Measurements from ENCODE around the gene DSCAML1.

Gene DSCAML1

DNA sequence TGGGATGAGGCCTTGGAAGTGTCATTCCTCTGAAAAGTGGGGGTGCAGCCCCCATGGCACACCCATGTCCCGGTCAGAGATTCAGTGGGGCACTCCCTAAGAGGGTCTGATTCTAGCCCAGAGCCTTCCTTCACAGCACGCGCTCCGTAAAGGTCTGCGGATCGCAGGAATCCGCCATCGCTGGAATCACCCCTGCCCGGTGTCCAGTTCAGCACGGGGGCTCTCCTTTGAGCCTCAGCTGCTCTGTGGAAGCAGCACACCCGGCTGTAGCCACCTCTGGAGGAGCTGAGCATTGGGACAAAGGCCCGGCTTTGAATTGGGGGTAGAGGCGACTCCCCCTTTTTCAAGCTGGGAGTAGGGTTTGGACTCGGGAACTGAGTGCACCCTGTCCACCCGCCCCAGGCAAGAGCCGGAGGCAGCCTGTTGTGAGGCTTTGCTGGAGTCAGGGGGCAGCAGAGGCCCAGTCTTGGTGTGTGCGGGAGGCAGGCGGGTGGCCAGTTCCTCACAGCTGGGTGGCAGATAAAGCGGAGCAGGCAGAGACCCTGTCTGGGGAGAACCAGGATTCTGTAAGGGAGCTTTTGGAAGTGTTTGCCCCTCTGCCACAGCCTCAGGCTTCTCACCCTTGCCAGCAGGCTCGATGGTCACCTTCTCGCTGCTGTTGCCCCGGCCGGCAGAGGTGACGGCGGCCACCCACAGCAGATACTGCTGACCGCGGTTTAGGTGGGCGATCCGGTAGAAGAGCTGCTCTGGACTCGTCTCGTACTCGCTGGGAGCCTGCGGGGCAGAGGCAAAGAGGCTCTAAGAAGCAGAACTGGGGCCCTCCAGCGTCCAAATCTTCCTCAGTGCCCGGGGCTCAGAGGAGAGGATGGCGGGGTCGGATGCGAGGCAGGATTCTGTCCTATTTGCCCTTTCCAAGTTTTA lies 353.5 kb downstream of the DSCAML1 start:
- Mint-ChIP-seq H3K4me1 (ENCODE audit: low read depth) (no peaks in the 10 kb centered on the region), H3K27ac (no peak overlapping the region), H3K36me3 (ENCODE audit: low read depth) (no peaks in the 10 kb centered on the region), H3K4me3 (no peak overlapping the region), H3K27me3 (ENCODE audit: low read depth) (peaks cover 16% of the 10 kb centered on the region), H3K9me3 (no peaks in the 10 kb centered on the region)
- no peak for DNase-seq (ENCODE audit: low spot score)

GRCh38 chr11:117442869-117443239 lies 354.2 kb downstream of the DSCAML1 start:
- H3K27ac Mint-ChIP-seq: no peak overlapping the region
- DNase-seq (ENCODE audit: low spot score): no peak
- H3K9me3 Mint-ChIP-seq: no peaks in the 10 kb centered on the region
- H3K36me3 Mint-ChIP-seq (ENCODE audit: low read depth): no peaks in the 10 kb centered on the region
- H3K27me3 Mint-ChIP-seq (ENCODE audit: low read depth): peaks cover 16% of the 10 kb centered on the region
- no peaks in the 10 kb centered on the region for H3K4me1 Mint-ChIP-seq (ENCODE audit: low read depth)
- H3K4me3 Mint-ChIP-seq: no peak overlapping the region

GRCh38 chr11:117442049-117442868 lies 354.8 kb downstream of the DSCAML1 start:
- no peak for DNase-seq (ENCODE audit: low spot score)
- Mint-ChIP-seq H3K27me3 (ENCODE audit: low read depth) (peaks cover 16% of the 10 kb centered on the region), H3K9me3 (no peaks in the 10 kb centered on the region), H3K36me3 (ENCODE audit: low read depth) (no peaks in the 10 kb centered on the region), H3K4me3 (no peak overlapping the region), H3K4me1 (ENCODE audit: low read depth) (no peaks in the 10 kb centered on the region), H3K27ac (no peak overlapping the region)

GRCh38 chr11:117441146-117441975 lies 355.7 kb downstream of the DSCAML1 start:
- Mint-ChIP-seq H3K27me3 (ENCODE audit: low read depth) (peaks cover 17% of the 10 kb centered on the region), H3K36me3 (ENCODE audit: low read depth) (no peaks in the 10 kb centered on the region), H3K4me3 (no peak overlapping the region), H3K9me3 (no peaks in the 10 kb centered on the region), H3K27ac (no peak overlapping the region), H3K4me1 (ENCODE audit: low read depth) (no peaks in the 10 kb centered on the region)
- DNase-seq (ENCODE audit: low spot score): no peak

DNA sequence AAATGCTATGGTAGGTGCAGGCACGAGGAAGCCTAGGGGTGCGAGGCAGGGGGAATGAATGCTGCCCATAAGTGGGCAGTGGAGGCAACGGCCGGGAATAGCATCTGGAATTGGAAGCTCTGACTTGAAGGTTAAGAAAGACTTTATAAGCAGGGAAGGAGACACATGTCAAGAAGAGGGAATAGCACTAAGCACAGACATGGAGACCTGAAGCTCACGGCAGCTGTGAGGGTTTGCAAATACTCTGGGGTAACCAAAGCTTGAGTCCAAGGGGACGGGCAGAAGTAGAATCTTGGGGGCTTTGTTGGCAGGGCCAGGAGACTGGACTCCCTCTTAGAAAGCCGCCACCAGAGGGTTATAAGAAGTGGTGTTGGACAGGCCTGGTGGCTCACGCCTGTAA lies 356.8 kb downstream of the DSCAML1 start:
- H3K4me1 Mint-ChIP-seq (ENCODE audit: low read depth): no peaks in the 10 kb centered on the region
- peaks cover 18% of the 10 kb centered on the region for H3K27me3 Mint-ChIP-seq (ENCODE audit: low read depth)
- no peak for DNase-seq (ENCODE audit: low spot score)
- H3K9me3 Mint-ChIP-seq: no peaks in the 10 kb centered on the region
- H3K27ac Mint-ChIP-seq: no peak overlapping the region
- no peaks in the 10 kb centered on the region for H3K36me3 Mint-ChIP-seq (ENCODE audit: low read depth)
- H3K4me3 Mint-ChIP-seq: no peak overlapping the region

GRCh38 chr11:117439256-117439655 lies 357.8 kb downstream of the DSCAML1 start:
- no peaks in the 10 kb centered on the region for H3K9me3 Mint-ChIP-seq
- H3K36me3 Mint-ChIP-seq (ENCODE audit: low read depth): no peaks in the 10 kb centered on the region
- H3K4me3 Mint-ChIP-seq: no peak overlapping the region
- no peaks in the 10 kb centered on the region for H3K4me1 Mint-ChIP-seq (ENCODE audit: low read depth)
- H3K27me3 Mint-ChIP-seq (ENCODE audit: low read depth): peaks cover 14% of the 10 kb centered on the region
- DNase-seq (ENCODE audit: low spot score): no peak
- no peak overlapping the region for H3K27ac Mint-ChIP-seq

- Mint-ChIP-seq H3K4me1 (ENCODE audit: low read depth) (no peaks in the 10 kb centered on the region), H3K4me3 (no peak overlapping the region), H3K27ac (no peak overlapping the region), H3K27me3 (ENCODE audit: low read depth) (peaks cover 9% of the 10 kb centered on the region), H3K36me3 (ENCODE audit: low read depth) (no peaks in the 10 kb centered on the region), H3K9me3 (no peaks in the 10 kb centered on the region)
- no peak for DNase-seq (ENCODE audit: low spot score)
These were observed 358.5 kb downstream of the DSCAML1 start for GRCh38 chr11:117438371-117439000.

GRCh38 chr11:117437791-117438130 lies 359.3 kb downstream of the DSCAML1 start:
- no peak for DNase-seq (ENCODE audit: low spot score)
- H3K4me3 Mint-ChIP-seq: no peak overlapping the region
- H3K36me3 Mint-ChIP-seq (ENCODE audit: low read depth): no peaks in the 10 kb centered on the region
- H3K27me3 Mint-ChIP-seq (ENCODE audit: low read depth): peaks cover 6% of the 10 kb centered on the region
- no peaks in the 10 kb centered on the region for H3K4me1 Mint-ChIP-seq (ENCODE audit: low read depth)
- H3K9me3 Mint-ChIP-seq: no peaks in the 10 kb centered on the region
- no peak overlapping the region for H3K27ac Mint-ChIP-seq

GRCh38 chr11:117437041-117437790 lies 359.8 kb downstream of the DSCAML1 start:
- no peaks in the 10 kb centered on the region for H3K4me1 Mint-ChIP-seq (ENCODE audit: low read depth)
- no peak overlapping the region for H3K27ac Mint-ChIP-seq
- H3K4me3 Mint-ChIP-seq: no peak overlapping the region
- H3K9me3 Mint-ChIP-seq: no peaks in the 10 kb centered on the region
- H3K27me3 Mint-ChIP-seq (ENCODE audit: low read depth): peaks cover 4% of the 10 kb centered on the region
- no peaks in the 10 kb centered on the region for H3K36me3 Mint-ChIP-seq (ENCODE audit: low read depth)
- no peak for DNase-seq (ENCODE audit: low spot score)

DNA sequence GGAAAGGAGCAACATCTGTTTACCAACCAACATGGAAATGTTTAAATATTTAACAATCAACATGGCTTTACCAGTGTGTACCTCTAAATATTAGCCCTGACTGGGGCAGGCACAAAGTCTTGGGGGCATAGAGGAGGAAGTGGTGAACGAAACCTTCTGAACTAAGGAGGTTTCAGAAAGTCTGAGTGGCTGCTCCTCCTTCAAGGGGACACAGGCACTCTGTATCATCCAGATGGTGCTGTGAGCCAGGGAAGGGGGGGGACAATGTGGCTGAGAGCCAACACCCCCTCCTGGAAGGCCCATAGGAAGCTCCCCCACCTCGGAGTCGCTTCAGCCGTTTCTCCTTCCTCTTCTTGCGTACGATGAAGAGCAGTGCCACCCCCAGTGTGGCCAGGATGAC lies 361.7 kb downstream of the DSCAML1 start:
- peaks cover 2% of the 10 kb centered on the region for H3K27me3 Mint-ChIP-seq (ENCODE audit: low read depth)
- H3K4me1 Mint-ChIP-seq (ENCODE audit: low read depth): no peaks in the 10 kb centered on the region
- DNase-seq (ENCODE audit: low spot score): no peak
- no peaks in the 10 kb centered on the region for H3K9me3 Mint-ChIP-seq
- no peaks in the 10 kb centered on the region for H3K36me3 Mint-ChIP-seq (ENCODE audit: low read depth)
- H3K4me3 Mint-ChIP-seq: no peak overlapping the region
- no peak overlapping the region for H3K27ac Mint-ChIP-seq

- Mint-ChIP-seq H3K36me3 (ENCODE audit: low read depth) (no peaks in the 10 kb centered on the region), H3K27me3 (ENCODE audit: low read depth) (peaks cover 2% of the 10 kb centered on the region), H3K4me1 (ENCODE audit: low read depth) (no peaks in the 10 kb centered on the region), H3K4me3 (no peak overlapping the region), H3K27ac (no peak overlapping the region), H3K9me3 (no peaks in the 10 kb centered on the region)
- no peak for DNase-seq (ENCODE audit: low spot score)
These were observed 362.5 kb downstream of the DSCAML1 start for GRCh38 chr11:117434481-117434880.

DNA sequence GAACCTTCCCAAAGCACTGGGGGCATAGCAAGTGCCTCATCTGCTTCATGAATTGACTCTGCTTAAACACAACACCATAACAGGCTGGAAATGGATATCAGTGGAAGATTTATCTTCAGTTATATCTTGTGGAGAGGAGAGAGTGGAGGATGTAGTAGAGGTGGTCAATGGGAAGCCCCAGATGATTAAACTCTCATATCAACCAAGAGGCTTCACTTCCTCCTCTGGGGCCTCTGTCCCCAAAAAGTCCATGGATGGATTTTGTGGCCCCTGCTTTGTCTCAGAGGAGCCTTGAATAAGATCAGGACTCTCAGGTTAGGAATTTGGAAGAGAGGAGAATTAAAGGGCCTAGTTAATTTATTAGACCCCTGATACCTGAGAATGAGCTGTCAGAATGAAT lies 363.3 kb downstream of the DSCAML1 start:
- H3K27ac Mint-ChIP-seq: no peak overlapping the region
- no peak overlapping the region for H3K4me3 Mint-ChIP-seq
- DNase-seq (ENCODE audit: low spot score): no peak
- no peaks in the 10 kb centered on the region for H3K9me3 Mint-ChIP-seq
- no peaks in the 10 kb centered on the region for H3K4me1 Mint-ChIP-seq (ENCODE audit: low read depth)
- no peaks in the 10 kb centered on the region for H3K36me3 Mint-ChIP-seq (ENCODE audit: low read depth)
- H3K27me3 Mint-ChIP-seq (ENCODE audit: low read depth): peaks cover 2% of the 10 kb centered on the region

DNA sequence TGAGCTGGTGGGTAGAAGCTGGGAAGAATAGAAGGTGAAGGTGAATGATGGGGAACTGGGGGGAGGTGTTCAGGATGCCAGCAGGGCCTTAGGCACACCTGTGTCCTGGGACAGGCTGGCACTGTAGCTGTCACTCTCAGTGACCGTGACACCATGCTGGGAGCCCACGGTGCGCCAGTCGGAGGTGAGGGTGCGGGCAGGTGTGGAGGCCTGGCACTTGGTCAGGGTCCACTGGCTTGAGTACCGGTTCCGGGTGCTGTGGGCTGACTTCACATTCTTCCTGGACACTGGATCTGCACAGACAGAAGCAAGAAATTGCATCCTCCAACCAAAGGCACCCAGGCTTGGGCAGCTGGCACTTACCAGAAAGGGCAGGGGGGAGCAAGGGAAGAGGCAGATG lies 365.6 kb downstream of the DSCAML1 start:
- H3K36me3 Mint-ChIP-seq (ENCODE audit: low read depth): no peaks in the 10 kb centered on the region
- peaks cover 1% of the 10 kb centered on the region for H3K27me3 Mint-ChIP-seq (ENCODE audit: low read depth)
- H3K27ac Mint-ChIP-seq: no peak overlapping the region
- DNase-seq (ENCODE audit: low spot score): no peak
- no peak overlapping the region for H3K4me3 Mint-ChIP-seq
- H3K9me3 Mint-ChIP-seq: no peaks in the 10 kb centered on the region
- no peaks in the 10 kb centered on the region for H3K4me1 Mint-ChIP-seq (ENCODE audit: low read depth)
